K562 (cell line): ENCODE results near the gene SKIC8. TPM values are rescaled to one million over a fixed set of nuclear protein-coding genes. Genes with fewer than 3 reads are reported as not detected.

Experiments used
- ATAC-seq: fragments of 200-7000 bp; cut with Tn5 transposase; 3 replicates; pipeline ENCODE4 v1.9.1; 2020; ENCODE audit warnings: moderate library complexity
- BruUV-seq: library from RNA; stranded (reverse); fragments of 400-500 nt; replicated peaks from 2 replicates; lab custom pipeline; 2021; lab: Mats Ljungman, UMichigan
- CTCF ChIA-PET: fragments of 300-600 bp; formaldehyde crosslinking; extraction: SDS; loops from one replicate; lab custom pipeline; 2021; ENCODE audit warnings: low intra/inter-chr PET ratio; lab: Yijun Ruan, JAX
- POLR2A ChIA-PET: fragments of 300-600, 350-650 bp; sonication (Branson Sonifier 250); formaldehyde crosslinking; extraction: SDS; loops from one replicate; lab custom pipeline; 2021; ENCODE audit warnings: antibody characterized with exemption, inconsistent platforms; lab: Yijun Ruan, JAX
- DNase-seq, 4 experiments: peaks; one replicate each; pipeline versions ENCODE4 v3.0.0 to v3.0.0-alpha.2; 2011 to 2018; ENCODE audit warnings: low spot score in 3 of 4, mixed read lengths in 3 of 4; ENCODE audit errors: extremely low read depth in 1 of 4
- FAIRE-seq: peaks from 2 replicates; lab custom pipeline; 2011; peaks lifted over from hg19 to GRCh38; lab: Jason Lieb, UNC
- H2AFZ ChIP-seq: 2 replicates; pipeline ENCODE4 v1.6.0; 2011; ENCODE audit warnings: low read depth, low read length, control low read depth, inconsistent platforms
- H3K27ac ChIP-seq: fragments of 200-600 bp; 3 replicates; pipeline ENCODE4 v1.8.0; 2011; ENCODE audit warnings: low read depth, mild to moderate bottlenecking, control low read depth, inconsistent platforms, low read length, moderate library complexity, mixed read lengths; ENCODE audit errors: extremely low read depth
- H3K27me3 ChIP-seq, 2 experiments: fragments of 300-600 bp in 1 of 2; 2 replicates in 1 of 2; 3 replicates in 1 of 2; pipeline versions ENCODE4 v1.6.0 to v1.8.0; 2011; ENCODE audit warnings: inconsistent platforms in 2 of 2, low read length in 2 of 2, mild to moderate bottlenecking in 1 of 2, mixed read lengths in 1 of 2, moderate library complexity in 1 of 2; ENCODE audit not compliant: control insufficient read depth in 2 of 2, insufficient read depth in 2 of 2
- H3K36me3 ChIP-seq: fragments of 300-600 bp; 3 replicates; pipeline ENCODE4 v1.8.0; 2011; ENCODE audit warnings: mild to moderate bottlenecking, low read length, inconsistent platforms; ENCODE audit not compliant: control insufficient read depth, insufficient read depth
- H3K4me1 ChIP-seq, 2 experiments: fragments of 200-600 bp in 1 of 2; replicated peaks in 1 of 2; 2 replicates in 1 of 2; 3 replicates in 1 of 2; pipeline versions ENCODE4 v1.5.1 to v1.8.0; 2011; ENCODE audit warnings: inconsistent platforms in 2 of 2, low read length in 2 of 2, mild to moderate bottlenecking in 1 of 2, mixed read lengths in 1 of 2, moderate library complexity in 1 of 2; ENCODE audit not compliant: control insufficient read depth in 2 of 2, insufficient read depth in 2 of 2
- H3K4me2 ChIP-seq: 2 replicates; pipeline ENCODE4 v1.6.1; 2011; ENCODE audit warnings: low read length, control low read depth, inconsistent platforms, mixed read lengths; ENCODE audit not compliant: insufficient read depth
- H3K4me3 ChIP-seq: fragments of 200-600 bp; sonication (generic), shearing (Covaris generic); 2 replicates; pipeline ENCODE4 v1.5.1; 2016; ENCODE audit warnings: control low read depth, inconsistent platforms
- H3K79me2 ChIP-seq: fragments of 200-600 bp; 3 replicates; pipeline ENCODE4 v1.8.0; 2011; ENCODE audit warnings: low read length, inconsistent platforms; ENCODE audit not compliant: control insufficient read depth, insufficient read depth
- H3K9ac ChIP-seq, 2 experiments: 2 replicates each; pipeline versions ENCODE4 v1.6.0 to v1.6.1; 2011; ENCODE audit warnings: low read depth in 2 of 2, low read length in 2 of 2, control low read depth in 1 of 2, inconsistent platforms in 1 of 2, mild to moderate bottlenecking in 1 of 2, mixed read lengths in 1 of 2; ENCODE audit not compliant: insufficient read depth in 1 of 2
- H3K9me1 ChIP-seq: one replicate; pipeline ENCODE4 v1.6.0; 2011; ENCODE audit warnings: inconsistent platforms, mild to moderate bottlenecking, low read length, moderate library complexity; ENCODE audit not compliant: control insufficient read depth, insufficient read depth
- H3K9me3 ChIP-seq: replicated peaks from 2 replicates; pipeline ENCODE4 v1.5.1; 2011; ENCODE audit warnings: low read depth, low read length, inconsistent platforms; ENCODE audit not compliant: control insufficient read depth, insufficient read depth
- H4K20me1 ChIP-seq: replicated peaks from 2 replicates; pipeline ENCODE4 v1.6.1; 2011; ENCODE audit warnings: low read length, inconsistent platforms, mixed read lengths; ENCODE audit not compliant: control insufficient read depth, insufficient read depth
- CBFB ChIP-seq: sonication (generic); formaldehyde crosslinking; IDR thresholded peaks from 2 replicates; pipeline ENCODE4 v1.4.0; 2020; ENCODE audit warnings: mild to moderate bottlenecking, missing genetic modification reagents
- EP400 ChIP-seq: fragments of 450-650 bp; IDR thresholded peaks from 2 replicates; pipeline ENCODE4 v1.6.1; 2017; ENCODE audit warnings: antibody characterized with exemption, mild to moderate bottlenecking, moderate library complexity
- ETV6 ChIP-seq, 3 experiments: fragments of 150-350 bp in 1 of 3; sonication (generic) in 1 of 3; formaldehyde crosslinking in 1 of 3; IDR thresholded peaks; 2 replicates each; pipeline versions ENCODE4 v1.6.1 to v1.8.0; 2014 to 2022; ENCODE audit warnings: borderline replicate concordance in 2 of 3, low read depth in 2 of 3, antibody characterized with exemption in 1 of 3, low read length in 1 of 3, mild to moderate bottlenecking in 1 of 3, missing genetic modification reagents in 1 of 3
- RAD21 ChIP-seq, 2 experiments: fragments of 250-450 bp in 1 of 2; fragments of 450-650 bp in 1 of 2; sonication (Bioruptor Pico) in 1 of 2; formaldehyde crosslinking in 1 of 2; IDR thresholded peaks in 1 of 2; conservative IDR thresholded peaks in 1 of 2; 2 replicates each; pipeline versions ENCODE4 v1.4.0 to v1.8.0; 2020 to 2022; ENCODE audit warnings: mild to moderate bottlenecking in 2 of 2, moderate library complexity in 1 of 2
- U2AF1 ChIP-seq: fragments of 200-400 bp; formaldehyde crosslinking; optimal IDR thresholded peaks from 2 replicates; pipeline ENCODE3; 2017; ENCODE audit warnings: mild to moderate bottlenecking, low read depth, low read length, moderate library complexity
- WGBS: fragments of 100-300 bp; shearing (Covaris generic); methylation state at CpG from one replicate; pipeline ENCODE4 v1.1.6; 2016; ENCODE audit warnings: low coverage, mixed read lengths; ENCODE audit not compliant: insufficient coverage; ENCODE audit errors: missing lambda C conversion rate; 5-methylcytosine and 5-hydroxymethylcytosine counted together
- in situ Hi-C: fragments of 300-500 bp; cut with MboI; formaldehyde crosslinking; loops from 4 replicates; pipeline ENCODE4 v1.15.0; 2018; ENCODE audit warnings: inconsistent platforms, mixed read lengths
- intact Hi-C: fragments of 100-400 bp; cut with micrococcal nuclease; formaldehyde crosslinking; loops from 2 replicates; pipeline ENCODE4 v1.14.2; 2022
- polyA plus RNA-seq, 8 experiments: library from polyadenylated mRNA; depleted of rRNA in 4 of 8; stranded (reverse) in 5 of 8; unstranded in 3 of 8; fragments of >200 nt; fragmentation: Nextera tagmentation in 2 of 8; fragmentation: Illumina TruSeq in 1 of 8; extraction: Ambion mirVana in 2 of 8; extraction: Trizol in 1 of 8; gene quantifications; 2 replicates each; pipeline versions ENCODE4 v1.2.1 to v1.2.3, GENCODE V29; 2011 to 2014; ENCODE audit warnings: inconsistent platforms in 1 of 8, missing spikeins in 1 of 8
- total RNA-seq, 7 experiments: library from RNA; depleted of rRNA in 6 of 7; stranded (reverse); fragments of >200 nt in 6 of 7; fragmentation: Illumina TruSeq in 2 of 7; extraction: Trizol in 2 of 7; gene quantifications; 2 replicates each; pipeline versions ENCODE4 v1.2.1 to v1.2.3, GENCODE V29; 2011 to 2021; ENCODE audit warnings: low replicate concordance in 1 of 7
- TF ChIP-seq, protein P1 (sequence below): fragments of 250-450 bp; sonication (Bioruptor Pico); IDR thresholded peaks from 2 replicates; pipeline ENCODE4 v1.4.0; 2020; ENCODE audit warnings: mild to moderate bottlenecking
- TF ChIP-seq, protein P2 (sequence below): IDR thresholded peaks from 2 replicates; pipeline ENCODE4 v1.6.1; 2011; ENCODE audit warnings: borderline replicate concordance, low read depth, mild to moderate bottlenecking, moderate library complexity, low read length; ENCODE audit not compliant: insufficient read depth, poor library complexity, severe bottlenecking
- TF ChIP-seq, protein P3 (sequence below), 3 experiments: IDR thresholded peaks in 2 of 3; conservative IDR thresholded peaks in 1 of 3; 2 replicates each; pipeline ENCODE4 v1.5.1; 2011 to 2012; ENCODE audit warnings: low read length in 3 of 3, mild to moderate bottlenecking in 3 of 3, control low read depth in 2 of 3, improper control_type of control experiment in 1 of 3, inconsistent platforms in 1 of 3, low read depth in 1 of 3, mixed read lengths in 1 of 3, moderate library complexity in 1 of 3; ENCODE audit not compliant: insufficient read depth in 2 of 3

Gene SKIC8
- total and polyA plus RNA-seq, 9 of the 15 experiments (the other 6 are each of a cell fraction or from before 2014, with no cell fraction given), result 79.5 to 389 (median 146) TPM

DNA sequence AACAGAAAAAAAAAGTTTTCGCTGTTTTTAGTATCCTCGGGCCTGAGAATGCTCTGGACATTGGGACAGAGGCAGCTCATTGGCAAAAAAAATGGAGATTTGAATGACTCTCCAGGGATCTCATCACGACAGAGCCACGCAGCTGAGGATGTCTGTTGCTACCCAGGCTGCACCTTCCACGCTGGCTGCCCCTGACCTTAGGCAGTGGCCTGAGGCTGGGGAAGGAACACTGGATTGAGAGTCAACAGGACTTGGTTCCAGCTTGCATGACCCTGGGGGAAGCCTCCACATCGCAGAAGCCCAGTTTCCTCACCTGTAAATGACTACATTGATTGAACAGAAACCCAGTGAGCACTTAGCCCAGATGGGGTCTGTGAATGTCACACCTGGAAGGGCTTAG is 56.4 kb downstream of the SKIC8 start (continued):
- TF ChIP-seq, protein P1, sequence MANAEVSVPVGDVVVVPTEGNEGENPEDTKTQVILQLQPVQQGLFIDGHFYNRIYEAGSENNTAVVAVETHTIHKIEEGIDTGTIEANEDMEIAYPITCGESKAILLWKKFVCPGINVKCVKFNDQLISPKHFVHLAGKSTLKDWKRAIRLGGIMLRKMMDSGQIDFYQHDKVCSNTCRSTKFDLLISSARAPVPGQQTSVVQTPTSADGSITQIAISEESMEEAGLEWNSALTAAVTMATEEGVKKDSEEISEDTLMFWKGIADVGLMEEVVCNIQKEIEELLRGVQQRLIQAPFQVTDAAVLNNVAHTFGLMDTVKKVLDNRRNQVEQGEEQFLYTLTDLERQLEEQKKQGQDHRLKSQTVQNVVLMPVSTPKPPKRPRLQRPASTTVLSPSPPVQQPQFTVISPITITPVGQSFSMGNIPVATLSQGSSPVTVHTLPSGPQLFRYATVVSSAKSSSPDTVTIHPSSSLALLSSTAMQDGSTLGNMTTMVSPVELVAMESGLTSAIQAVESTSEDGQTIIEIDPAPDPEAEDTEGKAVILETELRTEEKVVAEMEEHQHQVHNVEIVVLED, result no peak

DNA sequence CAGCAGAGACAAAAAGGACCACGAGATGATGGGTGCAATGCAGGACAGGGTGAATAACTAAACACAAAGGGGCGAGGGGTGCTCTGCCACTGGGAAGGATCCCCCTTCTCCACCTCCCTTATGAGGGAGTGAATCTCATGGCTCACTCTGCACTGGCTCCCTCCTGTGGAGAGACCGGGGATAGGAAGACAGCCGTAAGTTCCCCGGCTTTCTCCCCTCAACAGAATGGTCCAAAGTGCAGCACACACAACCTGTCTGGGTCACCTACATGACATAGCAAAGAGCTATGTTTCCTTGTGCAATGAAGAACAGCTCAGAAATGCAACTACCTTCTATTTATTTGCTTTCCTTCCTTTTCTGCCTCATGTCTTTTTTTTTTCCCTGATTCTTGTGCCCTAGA is 57.3 kb downstream of the SKIC8 start:
- no TSS peak for BruUV-seq
- H2AFZ ChIP-seq, result no peak overlapping the region
- H3K4me1 ChIP-seq, result peaks cover 19 to 21% of the 10 kb centered on the region in 2 experiments
- H3K79me2 ChIP-seq, result no peaks in the 10 kb centered on the region
- FAIRE-seq (peak; percentile 60), DNase-seq (peak; percentile 54 to 68 (median 62)), ATAC-seq (peak; percentile 56)
- H3K9ac ChIP-seq, result no peak overlapping the region; a peak in 1 of 4 replicates
- no peaks in the 10 kb centered on the region for H3K9me1 ChIP-seq
- H4K20me1 ChIP-seq, result no peaks in the 10 kb centered on the region
- no peak overlapping the region for H3K27ac ChIP-seq
- intact Hi-C loops, result loop anchor here (5.0 kb wide), 3 partner anchors 45 to 285 kb away; partner anchors contain the start of gene CIB2
- no peak overlapping the region for H3K4me2 ChIP-seq
- no peaks in the 10 kb centered on the region for H3K36me3 ChIP-seq
- in situ Hi-C loops, result no loop called here
- CTCF ChIA-PET, result interaction anchor here (0.7 to 2.4 kb wide), 2 partner anchors 129 to 284 kb away, joined by 3 to 14 read pairs; no protein-coding TSS in a partner anchor
- no peaks in the 10 kb centered on the region for H3K9me3 ChIP-seq
- POLR2A ChIA-PET, result interaction anchor here (0.6 kb wide), 2 partner anchors 92 to 280 kb away, joined by 3 read pairs; no protein-coding TSS in a partner anchor
- WGBS, result 18% methylated on average over 5 of the region's 5 CpGs
- H3K27me3 ChIP-seq, result peaks cover 0 to 3% of the 10 kb centered on the region in 2 experiments; a peak in 1 of 5 replicates
- TF ChIP-seq CBFB (no peak), EP400 (no peak), ETV6 (IDR thresholded peaks at IDR 0.05; ENCODE audit: borderline replicate concordance in 1 of 2, low read depth in 2 of 2, low read length in 1 of 2) (no peak), ETV6 (CRISPR knock-in tag; IDR thresholded peaks at IDR 0.05; ENCODE audit: borderline replicate concordance) (no peak), U2AF1 (no peak), RAD21 (CRISPR knock-in tag; conservative IDR thresholded peaks at IDR 0.05 in 1 of 2, IDR thresholded peaks at IDR 0.05 in 1 of 2) (peak in 1 of 2 experiments; percentile 41; a peak in 2 of 4 replicates)
- TF ChIP-seq, protein P2, sequence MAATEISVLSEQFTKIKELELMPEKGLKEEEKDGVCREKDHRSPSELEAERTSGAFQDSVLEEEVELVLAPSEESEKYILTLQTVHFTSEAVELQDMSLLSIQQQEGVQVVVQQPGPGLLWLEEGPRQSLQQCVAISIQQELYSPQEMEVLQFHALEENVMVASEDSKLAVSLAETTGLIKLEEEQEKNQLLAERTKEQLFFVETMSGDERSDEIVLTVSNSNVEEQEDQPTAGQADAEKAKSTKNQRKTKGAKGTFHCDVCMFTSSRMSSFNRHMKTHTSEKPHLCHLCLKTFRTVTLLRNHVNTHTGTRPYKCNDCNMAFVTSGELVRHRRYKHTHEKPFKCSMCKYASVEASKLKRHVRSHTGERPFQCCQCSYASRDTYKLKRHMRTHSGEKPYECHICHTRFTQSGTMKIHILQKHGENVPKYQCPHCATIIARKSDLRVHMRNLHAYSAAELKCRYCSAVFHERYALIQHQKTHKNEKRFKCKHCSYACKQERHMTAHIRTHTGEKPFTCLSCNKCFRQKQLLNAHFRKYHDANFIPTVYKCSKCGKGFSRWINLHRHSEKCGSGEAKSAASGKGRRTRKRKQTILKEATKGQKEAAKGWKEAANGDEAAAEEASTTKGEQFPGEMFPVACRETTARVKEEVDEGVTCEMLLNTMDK, result peak; percentile 68
- TF ChIP-seq, protein P3, sequence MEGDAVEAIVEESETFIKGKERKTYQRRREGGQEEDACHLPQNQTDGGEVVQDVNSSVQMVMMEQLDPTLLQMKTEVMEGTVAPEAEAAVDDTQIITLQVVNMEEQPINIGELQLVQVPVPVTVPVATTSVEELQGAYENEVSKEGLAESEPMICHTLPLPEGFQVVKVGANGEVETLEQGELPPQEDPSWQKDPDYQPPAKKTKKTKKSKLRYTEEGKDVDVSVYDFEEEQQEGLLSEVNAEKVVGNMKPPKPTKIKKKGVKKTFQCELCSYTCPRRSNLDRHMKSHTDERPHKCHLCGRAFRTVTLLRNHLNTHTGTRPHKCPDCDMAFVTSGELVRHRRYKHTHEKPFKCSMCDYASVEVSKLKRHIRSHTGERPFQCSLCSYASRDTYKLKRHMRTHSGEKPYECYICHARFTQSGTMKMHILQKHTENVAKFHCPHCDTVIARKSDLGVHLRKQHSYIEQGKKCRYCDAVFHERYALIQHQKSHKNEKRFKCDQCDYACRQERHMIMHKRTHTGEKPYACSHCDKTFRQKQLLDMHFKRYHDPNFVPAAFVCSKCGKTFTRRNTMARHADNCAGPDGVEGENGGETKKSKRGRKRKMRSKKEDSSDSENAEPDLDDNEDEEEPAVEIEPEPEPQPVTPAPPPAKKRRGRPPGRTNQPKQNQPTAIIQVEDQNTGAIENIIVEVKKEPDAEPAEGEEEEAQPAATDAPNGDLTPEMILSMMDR (IDR thresholded peaks at IDR 0.05 in 2 of 3, conservative IDR thresholded peaks at IDR 0.05 in 1 of 3; ENCODE audit: insufficient read depth in 2 of 3, low read depth in 1 of 3, low read length in 3 of 3), result peak; percentile 55 to 69 (median 62)
- H3K4me3 ChIP-seq, result no peak overlapping the region
